SW 1271 (cell line): ENCODE results near the gene RPS19BP1.

Source experiments
- DNase-seq, 2 experiments: peaks; one replicate each; lab custom pipeline; 2025; lab: John Stamatoyannopoulos, UW

The RPS19BP1 gene

DNA sequence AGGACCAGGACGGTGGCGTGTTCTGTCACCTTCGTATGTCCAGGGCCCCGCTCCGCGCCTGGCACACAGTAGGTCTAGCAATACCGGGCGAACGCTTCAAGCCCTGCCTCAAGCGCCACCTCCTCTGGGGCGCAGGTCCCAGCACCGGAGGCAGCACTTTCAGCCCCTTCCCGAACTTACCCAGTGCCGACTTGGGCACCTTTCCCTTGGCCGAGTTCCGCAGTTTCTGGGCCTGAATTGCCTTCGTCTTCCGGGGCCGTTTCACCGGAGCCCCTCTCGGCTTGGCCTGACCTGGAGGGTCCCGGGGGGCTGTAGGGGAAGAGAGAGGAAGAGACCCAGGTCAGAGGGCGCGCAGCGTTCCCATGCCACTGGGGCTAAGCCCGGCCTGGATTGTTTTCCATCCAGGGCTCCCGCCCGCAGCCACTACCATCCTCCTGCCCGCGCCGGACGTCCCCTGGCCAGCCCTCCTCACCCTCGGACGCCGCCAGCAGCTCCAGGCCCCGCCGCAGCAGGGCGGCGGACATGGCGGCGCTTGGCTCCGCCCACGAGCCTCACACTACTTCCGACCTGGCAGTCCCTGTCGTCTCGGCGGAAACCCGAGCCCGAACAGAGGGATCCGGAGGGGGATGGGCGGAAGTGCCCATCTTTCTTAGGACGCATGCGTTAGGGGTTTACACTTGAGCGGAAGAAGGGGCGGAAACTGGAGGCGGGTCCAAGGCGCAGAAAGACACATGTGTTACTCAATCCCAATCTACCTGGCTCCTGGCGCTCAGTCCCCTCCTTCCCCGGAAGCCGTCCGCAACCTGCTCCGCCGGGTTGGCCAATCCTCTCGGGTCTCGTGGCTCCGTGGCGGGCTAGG is at the start of gene RPS19BP1:
Gene RPS19BP1 (minus strand): TSS at position 534 of the 859 bp plus-strand sequence. CDS start 10 bp downstream, at position 524.
- DNase-seq: peak; percentile 93 to 98

GRCh38 chr22:39581303-39581702 is 48.8 kb upstream of the RPS19BP1 start:
- no peak for DNase-seq

DNA sequence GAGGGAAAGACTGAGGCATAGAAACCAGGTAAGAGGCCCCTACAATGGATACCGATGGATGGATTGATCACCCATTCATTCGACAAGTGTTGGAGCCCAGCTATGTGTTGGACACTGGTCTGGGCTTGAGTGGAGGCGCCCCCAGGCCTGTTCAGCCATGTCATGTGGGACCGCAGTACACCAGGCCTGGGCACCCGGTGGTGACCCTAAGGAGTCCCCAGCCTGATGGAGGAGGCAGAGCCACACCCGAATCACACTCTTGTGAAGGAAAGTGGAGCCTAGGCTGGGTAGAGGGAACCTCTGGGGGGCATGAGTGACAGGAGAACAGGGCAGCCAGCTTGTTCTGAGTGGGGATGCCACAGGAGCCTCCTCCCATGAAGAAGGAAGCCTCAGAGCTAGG is 48.2 kb upstream of the RPS19BP1 start:
- DNase-seq: no peak

DNA sequence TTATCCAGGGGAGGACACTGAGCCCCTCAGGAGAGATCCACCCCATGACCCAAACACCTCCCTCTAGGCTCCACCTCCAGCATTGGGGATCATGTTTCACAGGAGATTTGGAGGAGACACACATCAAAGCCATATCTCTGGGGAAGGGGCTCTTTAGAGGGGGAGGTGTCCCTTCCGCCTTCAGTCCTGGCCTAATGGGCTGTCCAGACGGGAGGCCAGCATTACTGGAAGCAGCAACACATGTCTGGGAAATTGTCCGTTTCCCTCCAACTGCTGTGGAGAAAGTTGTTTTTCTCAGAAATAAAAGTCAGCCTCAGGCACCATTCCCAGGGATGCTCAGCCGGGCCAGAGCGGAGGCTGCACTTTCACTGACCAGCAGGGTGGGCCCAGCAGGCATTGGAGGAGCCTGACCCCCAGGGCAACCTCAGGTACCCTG is 47.5 kb upstream of the RPS19BP1 start:
- no peak for DNase-seq

- no peak for DNase-seq
Measured at GRCh38 chr22:39577900-39578299, 45.4 kb upstream of the RPS19BP1 start.

DNA sequence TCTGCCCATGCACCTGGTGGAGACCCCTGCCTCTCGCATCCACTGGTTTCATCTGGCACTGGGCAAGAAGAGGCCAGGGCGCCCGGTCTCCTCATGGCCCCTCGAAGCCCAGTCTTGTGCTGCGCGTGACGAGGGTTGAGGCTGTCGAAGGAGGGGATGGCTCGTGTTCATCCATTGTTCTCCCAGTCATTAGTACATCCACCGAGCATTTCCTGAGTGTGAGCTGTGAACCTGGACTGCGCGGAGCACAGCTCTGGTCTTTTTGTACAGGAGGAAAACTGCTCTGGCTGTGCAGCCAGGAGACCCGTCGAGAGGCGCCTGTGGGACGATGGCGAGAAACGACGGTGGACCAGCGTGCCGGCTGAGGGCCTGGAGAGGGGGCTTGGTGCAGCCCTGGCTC is 44.8 kb upstream of the RPS19BP1 start:
- no peak for DNase-seq

DNA sequence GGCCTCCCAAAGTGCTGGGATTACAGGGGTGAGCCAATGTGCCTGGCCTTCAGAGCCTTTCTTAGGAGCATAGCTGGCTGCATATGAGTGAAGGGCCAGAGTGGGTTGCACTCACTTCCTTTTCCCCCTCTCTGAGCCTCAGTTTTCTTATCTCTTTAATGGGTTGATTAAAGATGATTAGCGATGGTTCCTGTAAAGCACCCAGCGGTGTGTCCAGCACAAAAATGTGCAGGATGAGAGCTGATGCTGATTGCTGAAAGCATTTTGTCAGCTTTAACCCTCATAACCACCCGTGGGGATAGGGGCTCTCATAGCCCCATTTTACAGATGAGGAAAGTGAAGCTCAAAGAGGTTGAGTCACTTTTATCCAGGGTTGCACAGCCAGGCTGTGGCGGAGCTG is 43.5 kb upstream of the RPS19BP1 start:
- no peak for DNase-seq

DNA sequence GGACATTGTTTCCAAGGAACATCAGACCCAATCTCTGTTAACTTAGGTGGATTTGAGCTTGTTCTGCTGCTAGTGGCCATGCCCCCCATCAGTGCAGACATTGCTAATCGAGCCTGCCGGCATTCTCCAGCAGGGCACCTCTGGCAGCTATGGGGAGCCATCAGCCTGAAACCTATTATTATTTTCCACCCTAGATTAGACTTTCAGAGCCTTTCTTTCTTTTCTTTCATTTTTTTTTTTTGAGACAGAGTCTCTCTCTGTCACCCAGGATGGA is 42.9 kb upstream of the RPS19BP1 start:
- no peak for DNase-seq

DNA sequence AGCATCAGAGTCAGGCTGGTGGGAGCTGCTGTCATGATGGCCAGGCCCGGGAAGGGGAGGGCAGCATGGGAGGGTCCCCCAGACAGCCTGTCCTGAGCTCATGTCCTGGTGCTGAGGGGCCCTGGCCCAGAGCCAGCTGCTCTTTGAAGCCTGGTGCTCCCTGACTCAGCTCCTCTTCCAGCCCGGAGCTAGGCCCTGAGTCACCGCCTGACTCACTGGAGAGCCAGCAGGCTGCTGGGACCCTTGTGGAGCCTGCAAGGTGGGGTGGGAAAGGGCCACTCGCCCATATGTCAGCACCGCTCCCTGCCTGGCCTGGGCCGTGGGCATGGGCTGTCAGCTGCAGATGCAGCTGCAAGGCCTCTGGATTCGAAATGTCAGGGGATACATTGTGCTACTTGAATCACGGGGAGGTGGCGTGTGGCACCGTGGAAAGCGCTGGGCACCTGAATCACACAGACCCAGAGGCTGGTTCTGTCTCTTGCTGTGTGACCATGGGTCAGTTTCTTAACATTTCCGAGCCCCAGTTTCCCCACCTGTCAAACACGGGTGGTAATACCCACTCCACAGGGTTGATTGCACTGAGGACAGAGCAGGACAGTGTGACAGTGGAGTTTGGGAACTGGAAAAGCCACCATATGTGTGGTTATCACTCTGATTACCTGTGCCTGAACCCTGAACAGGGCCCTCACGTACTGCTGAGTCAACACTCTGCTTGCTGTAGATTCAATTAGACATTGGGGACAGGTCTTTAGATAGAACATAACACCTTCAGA is 42.4 kb upstream of the RPS19BP1 start:
- peak; percentile 56 to 69 for DNase-seq

DNA sequence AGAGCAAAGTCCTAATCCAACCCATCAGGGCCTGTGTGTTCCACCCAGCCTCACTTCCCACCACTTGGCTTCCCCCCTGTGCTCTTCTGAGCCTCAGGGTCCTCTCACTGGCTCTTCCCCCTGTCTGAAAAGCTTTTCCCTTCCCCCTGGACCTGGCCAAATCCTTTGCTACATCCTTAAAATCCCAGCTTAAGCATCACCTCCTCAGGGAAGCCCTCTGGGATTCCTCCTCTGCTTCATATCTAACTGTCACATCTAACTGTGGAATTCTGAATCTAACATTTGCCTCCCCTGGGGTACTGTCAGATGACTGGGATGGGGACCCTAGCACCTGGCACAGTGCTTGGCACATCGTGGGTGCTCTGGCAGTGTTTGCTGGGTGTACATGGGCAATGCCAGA is 39.0 kb upstream of the RPS19BP1 start:
- no peak for DNase-seq

GRCh38 chr22:39570665-39571064 is 38.1 kb upstream of the RPS19BP1 start, which contains the start of gene CACNA1I:
CACNA1I (plus strand) TSS chr22:39570753; CDS start chr22:39570753, 0 bp downstream.
- no peak for DNase-seq

- no peak for DNase-seq
Measured at GRCh38 chr22:39570226-39570625, 37.7 kb upstream of the RPS19BP1 start.

GRCh38 chr22:39569066-39569465 is 36.5 kb upstream of the RPS19BP1 start:
- no peak for DNase-seq

- no peak for DNase-seq
Measured at GRCh38 chr22:39568278-39568981, 35.9 kb upstream of the RPS19BP1 start.

DNA sequence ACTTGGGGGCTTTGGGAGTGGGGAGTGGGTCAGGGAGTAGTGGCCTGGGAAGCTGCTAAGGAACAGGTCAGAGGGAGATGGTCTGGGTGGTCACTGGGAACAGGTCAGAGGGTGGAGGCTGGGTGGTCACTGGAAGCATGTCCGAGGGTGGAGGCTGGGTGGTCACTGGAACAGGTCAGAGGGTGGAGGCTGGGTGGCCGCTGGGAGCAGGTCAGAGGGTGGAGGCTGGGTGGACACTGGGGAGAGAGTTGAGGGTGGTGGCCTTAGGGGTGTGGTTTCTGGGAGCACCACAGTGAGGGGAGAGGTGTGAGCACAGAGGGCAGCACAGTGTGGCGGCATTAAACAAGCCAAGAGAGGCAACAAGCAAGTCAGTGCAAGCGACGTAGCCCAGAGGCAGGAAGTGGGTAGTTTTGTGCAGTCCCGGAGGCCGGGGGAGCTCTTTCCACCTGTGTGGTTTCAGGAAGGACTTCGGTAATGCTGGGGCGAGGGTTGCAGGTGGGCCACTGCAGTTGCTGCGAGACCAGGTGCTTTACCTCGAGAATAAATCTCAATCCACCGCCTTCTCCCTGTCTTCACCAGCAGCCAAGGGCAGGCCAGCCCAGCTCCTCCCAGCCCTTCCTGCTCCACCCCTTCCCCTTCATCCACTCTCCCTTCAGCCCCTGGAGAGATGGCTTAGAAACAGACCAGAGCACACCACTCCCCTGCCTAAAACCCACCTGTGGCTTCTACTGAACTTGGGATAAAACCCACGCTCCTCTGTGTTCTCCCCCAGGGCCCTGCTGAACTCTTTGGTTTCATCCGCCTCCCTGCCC is 34.8 kb upstream of the RPS19BP1 start:
- DNase-seq: no peak

DNA sequence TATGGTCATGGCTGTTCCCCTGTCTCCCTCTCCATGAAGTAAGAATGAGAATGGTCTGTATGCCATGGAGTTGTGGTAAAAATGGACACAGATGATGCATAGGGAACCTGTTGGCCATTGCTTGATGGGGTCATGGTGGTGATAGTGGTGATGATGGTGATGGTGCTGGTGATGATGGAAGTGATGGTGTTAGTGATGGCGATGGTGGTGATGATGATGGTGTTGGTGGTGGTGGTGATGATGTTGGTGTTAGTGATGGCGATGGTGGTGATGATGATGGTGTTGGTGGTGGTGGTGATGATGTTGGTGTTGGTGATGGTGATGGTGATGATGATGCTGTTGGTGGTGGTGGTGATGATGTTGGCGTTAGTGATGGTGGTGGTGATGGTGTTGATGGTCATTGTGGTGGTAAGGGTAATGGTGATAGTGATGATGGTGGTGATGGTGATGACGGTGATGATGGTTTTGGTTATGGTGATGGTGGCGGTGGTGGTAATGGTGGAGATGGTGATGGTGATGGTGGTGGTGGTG is 32.9 kb upstream of the RPS19BP1 start:
- DNase-seq: no peak

GRCh38 chr22:39563571-39564428 is 31.3 kb upstream of the RPS19BP1 start:
- DNase-seq: no peak

- DNase-seq: no peak
Measured at GRCh38 chr22:39562839-39563489, 30.4 kb upstream of the RPS19BP1 start.

- DNase-seq: no peak
Measured at GRCh38 chr22:39560127-39560526, 27.6 kb upstream of the RPS19BP1 start.
